ENCODE data around the gene RELT.
A peak's percentile ranks its signal among the peaks of the same experiment; 100 is the strongest.

The RELT gene, protein sequence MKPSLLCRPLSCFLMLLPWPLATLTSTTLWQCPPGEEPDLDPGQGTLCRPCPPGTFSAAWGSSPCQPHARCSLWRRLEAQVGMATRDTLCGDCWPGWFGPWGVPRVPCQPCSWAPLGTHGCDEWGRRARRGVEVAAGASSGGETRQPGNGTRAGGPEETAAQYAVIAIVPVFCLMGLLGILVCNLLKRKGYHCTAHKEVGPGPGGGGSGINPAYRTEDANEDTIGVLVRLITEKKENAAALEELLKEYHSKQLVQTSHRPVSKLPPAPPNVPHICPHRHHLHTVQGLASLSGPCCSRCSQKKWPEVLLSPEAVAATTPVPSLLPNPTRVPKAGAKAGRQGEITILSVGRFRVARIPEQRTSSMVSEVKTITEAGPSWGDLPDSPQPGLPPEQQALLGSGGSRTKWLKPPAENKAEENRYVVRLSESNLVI

DNA sequence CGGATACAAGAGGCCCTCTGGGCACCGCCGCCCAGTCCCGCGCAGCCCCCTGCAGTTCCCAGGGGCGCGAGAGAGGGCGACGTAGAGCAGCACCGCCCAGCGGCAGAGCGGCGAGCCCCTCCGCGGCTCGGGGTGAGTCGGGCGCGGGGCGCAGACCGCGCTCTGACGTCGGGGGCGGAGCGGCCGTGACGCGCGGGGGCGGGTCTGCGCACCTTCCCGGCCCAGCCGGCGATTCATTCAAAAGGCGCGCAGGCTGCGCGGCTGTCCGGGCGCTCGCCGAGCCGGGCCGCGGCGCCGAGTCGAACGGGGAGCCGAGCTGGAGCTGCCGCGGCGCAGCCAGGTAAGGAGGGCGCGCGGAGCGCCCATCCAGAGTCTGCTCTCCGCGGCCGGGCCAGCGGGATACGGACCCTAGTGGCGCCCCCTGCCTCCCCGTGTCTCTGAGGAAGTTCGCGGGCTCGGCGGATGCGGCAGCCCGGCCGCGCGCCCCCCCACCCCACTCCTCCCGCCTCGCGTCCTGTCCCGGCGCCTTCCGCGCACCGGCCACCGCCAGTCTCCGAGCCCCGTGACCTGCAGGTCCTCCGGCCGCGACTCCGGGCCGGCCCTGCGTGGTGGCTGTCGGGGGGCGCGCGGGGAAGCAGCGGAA is at the start of gene RELT:
Gene RELT (plus strand): TSS at position 240 of the 643 bp plus-strand sequence. CDS start 12,738 bp downstream, outside the sequence.
- no peak for TF ChIP-seq JUND (IDR thresholded peaks at IDR 0.05; ENCODE audit: low read depth)
- peak; percentile 96 to 98 for DNase-seq (ENCODE audit: low read depth in 1 of 2, low spot score in 1 of 2)
- in situ Hi-C loops (cut with HindIII; ENCODE audit: low pct_unique_long_range_greater_than_20kb, low sequenced_read_pairs) = no loop called here

DNA sequence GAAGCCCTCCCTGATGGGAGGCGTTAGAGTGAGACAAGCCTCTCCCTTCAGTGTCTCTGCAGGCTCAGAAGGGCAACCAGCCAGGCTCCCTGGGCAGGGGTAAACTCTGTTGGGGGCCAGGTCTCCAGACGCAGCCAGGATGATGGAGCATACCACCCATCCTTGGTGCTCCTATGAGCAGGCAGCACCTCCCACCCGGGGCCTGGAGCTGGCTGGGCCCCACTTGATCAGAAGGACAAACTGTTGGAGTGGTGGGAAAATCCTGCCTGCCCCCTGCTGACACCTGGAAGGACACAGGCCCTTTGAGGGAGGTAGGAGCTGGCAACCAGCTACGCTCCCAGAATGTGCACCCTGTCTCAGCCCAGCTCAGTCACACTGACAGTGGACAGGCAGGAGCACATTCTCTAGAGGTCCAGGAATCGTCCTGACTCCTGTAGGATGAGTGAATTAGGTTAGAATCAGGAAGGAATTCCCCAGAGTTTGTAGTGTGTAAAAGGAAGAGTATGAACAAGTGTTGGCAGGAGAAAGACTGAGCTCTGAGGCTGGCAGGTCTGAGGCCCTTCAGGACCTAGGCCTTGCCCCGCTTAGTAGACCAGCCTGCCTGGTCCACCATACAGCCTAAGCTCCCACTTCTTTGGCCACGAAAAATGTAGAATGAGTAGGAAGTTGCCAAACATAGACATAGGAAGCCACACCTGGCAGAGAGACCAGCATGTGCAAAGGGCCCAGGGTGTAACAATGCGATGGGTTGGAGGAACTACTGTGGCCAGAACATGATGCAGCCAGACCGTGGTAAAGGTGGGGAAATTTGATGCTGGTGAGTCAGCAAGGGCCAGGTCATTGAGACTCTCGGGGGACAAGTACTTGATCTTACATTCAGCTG is 49.0 kb upstream of the RELT start:
- no peak for DNase-seq (ENCODE audit: low read depth in 1 of 2, low spot score in 1 of 2)
- TF ChIP-seq JUND (IDR thresholded peaks at IDR 0.05; ENCODE audit: low read depth) = no peak
- in situ Hi-C loops (cut with HindIII; ENCODE audit: low pct_unique_long_range_greater_than_20kb, low sequenced_read_pairs) = no loop called here

DNA sequence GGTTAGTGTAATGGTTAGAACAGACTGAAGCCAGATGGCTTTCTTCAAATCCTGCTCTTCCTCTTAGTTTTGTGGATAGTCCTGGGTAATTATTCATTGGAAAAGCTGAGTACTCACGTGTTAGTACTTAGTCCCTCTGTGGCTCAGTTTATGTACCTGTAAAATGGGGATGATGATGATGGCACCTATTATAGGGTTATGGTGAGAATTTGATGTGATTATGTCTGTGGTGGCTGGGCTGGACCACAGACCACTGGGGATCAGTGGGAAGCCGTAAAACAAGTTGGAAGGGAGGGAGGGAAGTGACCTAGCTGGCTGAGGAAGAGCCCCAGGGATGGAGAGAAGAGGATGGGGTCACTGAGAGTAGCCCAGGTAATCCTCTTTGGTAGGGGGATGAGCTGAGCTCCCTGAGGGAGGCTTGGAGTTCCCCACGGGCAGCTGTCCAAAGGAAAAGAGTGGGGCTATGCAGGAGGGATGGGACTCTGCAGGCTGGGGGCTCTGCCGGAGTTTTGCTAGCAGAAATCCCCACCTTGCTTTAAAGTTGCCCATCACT is 48.3 kb upstream of the RELT start:
- no peak for TF ChIP-seq JUND (IDR thresholded peaks at IDR 0.05; ENCODE audit: low read depth)
- no peak for DNase-seq (ENCODE audit: low read depth in 1 of 2, low spot score in 1 of 2)
- in situ Hi-C loops (cut with HindIII; ENCODE audit: low pct_unique_long_range_greater_than_20kb, low sequenced_read_pairs) = no loop called here

DNA sequence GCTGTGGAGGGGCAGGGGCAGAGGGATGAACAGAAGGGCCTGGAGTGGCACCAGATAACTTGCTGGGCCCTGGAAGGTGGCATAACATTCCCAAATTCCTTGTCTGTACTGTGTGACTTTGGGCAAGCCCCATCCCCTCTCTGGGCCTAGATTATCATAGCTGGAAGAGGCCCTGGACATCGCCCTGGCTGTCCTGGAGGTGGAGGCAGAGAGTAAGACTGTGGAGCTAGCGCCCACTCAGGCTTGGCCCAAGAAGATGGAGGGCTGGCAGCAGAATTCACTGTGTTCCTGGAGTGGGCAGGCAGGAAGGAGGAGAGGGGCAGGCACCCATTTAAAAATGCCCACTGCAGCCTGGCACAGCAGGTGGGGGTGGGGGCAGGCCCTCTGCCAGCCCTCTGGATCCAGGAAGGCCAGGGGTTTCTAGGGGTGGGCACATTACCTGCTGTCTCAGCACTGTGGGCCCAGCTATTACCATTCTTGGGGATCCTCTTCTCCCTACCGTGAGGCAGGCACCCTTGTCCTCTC is 45.6 kb upstream of the RELT start:
- in situ Hi-C loops (cut with HindIII; ENCODE audit: low pct_unique_long_range_greater_than_20kb, low sequenced_read_pairs) = no loop called here
- no peak for TF ChIP-seq JUND (IDR thresholded peaks at IDR 0.05; ENCODE audit: low read depth)
- peak in 1 of 2 experiments; percentile 53 for DNase-seq (ENCODE audit: low read depth in 1 of 2, low spot score in 1 of 2)

DNA sequence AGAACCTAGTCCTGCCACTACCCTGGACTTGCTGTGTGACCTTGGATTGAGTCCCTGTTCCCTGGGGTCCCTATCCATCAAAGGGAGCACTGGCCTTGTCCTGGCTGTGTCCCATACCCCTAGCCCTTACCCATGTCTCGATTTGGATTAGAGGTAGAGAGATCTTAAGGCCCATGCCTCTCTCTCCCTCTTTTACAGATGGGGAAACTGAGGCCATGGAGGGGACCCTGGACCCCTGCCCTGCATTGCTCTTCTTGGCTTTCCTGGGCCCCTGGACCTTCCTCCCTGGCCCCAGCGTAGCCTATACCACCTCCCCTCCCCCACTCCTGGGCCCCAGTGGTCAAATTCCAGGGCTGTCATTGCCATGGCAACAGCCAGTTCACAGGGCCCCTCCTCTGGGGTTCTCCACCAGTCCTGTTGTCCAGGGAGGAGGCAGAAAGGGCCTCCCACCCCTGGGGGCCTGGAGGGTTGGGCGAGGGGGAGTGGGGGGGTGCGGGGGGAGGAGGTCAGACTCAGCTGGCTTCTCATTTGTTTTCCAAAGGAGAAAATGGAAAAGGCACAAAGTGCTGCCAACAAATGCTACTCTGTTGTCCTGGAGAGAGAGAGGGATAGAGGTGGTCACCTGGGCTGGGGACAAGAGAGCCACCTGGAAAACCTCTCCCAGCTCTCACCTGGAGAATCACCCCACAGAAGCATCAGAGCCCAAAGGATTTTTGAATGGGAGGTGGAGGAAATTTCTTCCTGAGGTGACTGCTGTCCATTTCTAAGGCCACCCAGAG is 44.9 kb upstream of the RELT start:
- DNase-seq (ENCODE audit: low read depth in 1 of 2, low spot score in 1 of 2) = no peak
- TF ChIP-seq JUND (IDR thresholded peaks at IDR 0.05; ENCODE audit: low read depth) = no peak
- in situ Hi-C loops (cut with HindIII; ENCODE audit: low pct_unique_long_range_greater_than_20kb, low sequenced_read_pairs) = no loop called here

DNA sequence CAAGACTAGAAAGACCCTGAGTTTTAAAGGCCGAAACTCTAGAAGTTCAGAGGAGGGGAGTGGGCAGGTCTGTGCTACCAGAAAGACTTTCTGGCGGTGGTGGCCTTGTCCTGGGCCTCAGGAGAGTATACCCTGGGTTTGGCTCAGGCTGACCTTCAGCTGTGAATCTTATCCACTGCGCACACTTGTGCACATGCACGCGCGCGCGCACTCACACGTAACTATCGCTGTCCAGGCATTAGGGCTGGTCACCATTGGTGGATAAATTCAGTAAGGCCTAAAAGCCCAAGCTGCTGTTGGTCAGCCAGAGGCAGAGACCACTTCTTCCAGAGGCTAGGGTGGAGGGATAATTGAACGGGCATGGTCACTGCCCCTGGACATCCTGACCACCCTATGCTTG is 43.0 kb upstream of the RELT start:
- no peak for TF ChIP-seq JUND (IDR thresholded peaks at IDR 0.05; ENCODE audit: low read depth)
- DNase-seq (ENCODE audit: low read depth in 1 of 2, low spot score in 1 of 2) = no peak
- in situ Hi-C loops (cut with HindIII; ENCODE audit: low pct_unique_long_range_greater_than_20kb, low sequenced_read_pairs) = no loop called here

DNA sequence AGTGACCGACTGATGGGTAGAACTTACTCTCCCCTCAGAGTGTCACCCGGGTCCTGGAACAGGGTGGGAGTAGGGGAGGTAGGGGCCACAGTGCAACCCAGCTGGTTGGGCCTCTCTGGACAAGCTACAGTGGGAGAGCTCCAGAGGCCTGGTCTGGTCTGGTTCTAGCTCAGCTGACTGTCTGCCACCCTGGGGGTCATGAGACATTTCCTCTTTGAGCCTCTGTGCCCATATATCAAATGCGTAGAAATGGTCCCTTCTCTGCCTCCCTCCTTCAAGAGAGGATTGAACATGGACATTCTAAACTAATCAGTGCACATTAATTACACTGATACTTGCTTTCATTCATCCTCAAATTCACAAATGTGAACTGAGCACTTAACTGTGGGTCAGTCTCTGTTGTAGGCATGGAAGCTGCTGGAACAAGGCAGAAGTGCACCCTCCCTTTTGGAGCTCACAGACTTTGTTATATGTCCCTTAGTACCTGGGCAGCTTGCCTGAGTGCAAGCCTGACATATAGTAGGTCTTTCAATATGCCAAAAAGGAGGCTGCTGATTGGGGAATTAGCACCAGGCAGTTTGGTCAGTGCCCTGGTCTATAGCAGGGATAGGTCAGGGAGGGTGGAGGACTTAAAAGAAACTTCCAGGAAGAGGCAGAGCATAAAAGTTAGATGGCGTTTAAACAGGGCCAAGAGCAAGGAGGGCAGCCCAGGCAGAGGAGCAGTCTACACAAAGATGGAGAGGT is 42.4 kb upstream of the RELT start:
- in situ Hi-C loops (cut with HindIII; ENCODE audit: low pct_unique_long_range_greater_than_20kb, low sequenced_read_pairs) = no loop called here
- TF ChIP-seq JUND (IDR thresholded peaks at IDR 0.05; ENCODE audit: low read depth) = no peak

DNA sequence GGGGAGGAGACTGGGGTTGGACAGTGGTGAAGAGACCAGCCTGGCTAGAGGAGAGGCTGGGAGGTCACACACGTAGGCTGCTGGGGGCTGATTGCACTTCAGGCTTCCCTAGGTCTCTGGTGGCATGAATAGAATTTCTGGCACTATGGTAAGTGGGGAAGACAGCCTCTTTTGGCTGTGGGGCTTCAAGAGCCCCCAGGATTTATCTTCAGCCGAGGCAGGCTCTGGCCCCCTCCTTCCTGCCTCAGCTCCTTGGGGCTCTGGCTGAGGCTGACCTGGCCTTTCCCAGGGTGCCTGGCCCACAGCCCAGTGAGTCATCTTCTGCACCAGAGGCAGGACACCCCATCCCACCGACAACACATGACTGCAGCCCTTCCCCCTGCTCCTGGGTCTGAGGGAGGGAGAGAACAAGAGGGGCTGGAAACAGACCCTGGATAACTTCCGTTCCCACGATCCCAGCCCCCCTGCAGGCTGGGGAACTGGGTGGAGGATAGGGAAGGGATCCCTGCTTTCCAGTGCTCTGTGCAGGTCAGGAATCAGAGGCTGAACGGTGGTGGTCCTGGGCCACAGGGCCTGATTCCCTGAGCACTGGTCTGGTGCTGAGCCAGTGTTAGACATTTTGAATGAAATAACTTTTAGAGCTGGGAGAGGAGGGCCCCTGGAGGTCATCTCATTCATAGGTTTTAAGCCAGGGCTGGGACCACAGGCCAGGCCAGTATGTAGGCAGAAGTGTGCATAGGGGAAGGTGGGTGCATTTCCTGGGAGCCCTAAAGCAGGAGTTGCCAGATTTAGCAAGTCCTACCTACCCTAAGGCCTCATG is 41.6 kb upstream of the RELT start:
- no peak for DNase-seq (ENCODE audit: low read depth in 1 of 2, low spot score in 1 of 2)
- in situ Hi-C loops (cut with HindIII; ENCODE audit: low pct_unique_long_range_greater_than_20kb, low sequenced_read_pairs) = no loop called here
- no peak for TF ChIP-seq JUND (IDR thresholded peaks at IDR 0.05; ENCODE audit: low read depth)

More for the DNA sequence above, 42.4 kb upstream of the RELT start:
- no peak for DNase-seq (ENCODE audit: low read depth in 1 of 2, low spot score in 1 of 2)

DNA sequence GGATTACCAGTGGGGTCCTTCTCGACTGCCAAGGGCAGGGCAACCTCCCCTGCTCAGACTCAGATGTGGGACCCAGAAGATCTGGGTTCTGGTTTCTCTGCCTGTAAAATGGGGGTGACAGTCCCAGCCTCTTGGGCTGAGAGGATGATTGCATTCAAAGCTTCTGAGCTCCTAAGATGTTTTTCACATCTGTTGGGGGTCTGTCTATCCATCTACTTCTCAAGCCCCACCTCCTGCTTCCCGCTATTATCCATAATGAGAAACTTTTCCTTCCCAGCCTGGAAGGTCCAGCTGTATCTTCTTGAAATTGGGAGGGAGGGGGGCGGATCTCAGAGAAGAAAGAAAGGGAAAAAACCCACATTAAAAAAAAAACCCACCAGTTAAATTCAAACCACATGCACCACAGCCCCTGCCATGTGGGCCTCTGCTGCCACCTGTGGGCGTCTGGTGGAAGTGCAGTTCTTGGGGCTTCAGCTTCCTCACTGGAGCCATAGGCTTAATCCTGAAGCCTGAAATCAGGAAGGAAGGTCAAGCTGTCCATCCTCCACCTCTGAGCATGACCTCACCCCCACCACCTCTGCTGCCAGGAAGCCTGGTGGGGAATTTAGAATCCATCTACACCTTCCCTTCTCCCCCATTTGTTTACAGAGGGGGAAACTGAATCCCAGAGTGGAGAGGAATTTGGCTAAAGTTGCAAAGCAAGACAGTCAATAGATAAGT is 40.8 kb upstream of the RELT start:
- no peak for TF ChIP-seq JUND (IDR thresholded peaks at IDR 0.05; ENCODE audit: low read depth)

DNA sequence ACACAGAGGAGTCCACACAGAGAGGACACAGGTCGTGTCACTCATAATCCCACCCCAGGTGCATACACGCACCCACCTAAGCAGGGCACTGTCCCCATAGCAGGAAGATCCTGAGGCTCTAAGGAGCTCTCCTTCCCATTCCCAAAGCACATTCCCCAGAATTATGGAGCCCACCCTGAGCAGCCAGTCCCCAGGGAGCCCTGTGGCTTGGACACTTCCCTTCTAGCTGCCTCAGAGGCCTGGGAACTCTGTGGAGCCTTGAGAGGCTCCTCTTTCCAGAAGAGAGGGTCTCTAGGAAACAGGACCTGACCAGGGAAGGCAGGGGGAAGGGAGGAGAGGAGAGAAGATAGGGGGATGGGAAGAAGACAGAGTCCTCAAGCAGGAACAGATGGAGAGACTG is 38.4 kb upstream of the RELT start:
- no peak for TF ChIP-seq JUND (IDR thresholded peaks at IDR 0.05; ENCODE audit: low read depth)
- in situ Hi-C loops (cut with HindIII; ENCODE audit: low pct_unique_long_range_greater_than_20kb, low sequenced_read_pairs) = no loop called here
- no peak for DNase-seq (ENCODE audit: low read depth in 1 of 2, low spot score in 1 of 2)

More for the DNA sequence above, 40.8 kb upstream of the RELT start:
- DNase-seq (ENCODE audit: low read depth in 1 of 2, low spot score in 1 of 2) = peak; percentile 83 to 96
- in situ Hi-C loops (cut with HindIII; ENCODE audit: low pct_unique_long_range_greater_than_20kb, low sequenced_read_pairs) = no loop called here
